DOHH2 (cell line): ENCODE results near the gene ESRRB.

Source experiments
- CTCF ChIP-seq: fragments of 200-600 bp; sonication (generic); IDR thresholded peaks from one replicate; pipeline ENCODE4 v1.5.1; 2014; ENCODE audit warnings: antibody characterized with exemption, mild to moderate bottlenecking, low read depth, low read length; ENCODE audit not compliant: poor library complexity, severe bottlenecking
- EZH2phosphoT487 ChIP-seq: fragments of 200-600 bp; sonication (generic); IDR thresholded peaks from 2 replicates; pipeline ENCODE4 v1.6.1; 2017; ENCODE audit warnings: borderline replicate concordance, mild to moderate bottlenecking, antibody characterized with exemption, low read length, moderate library complexity, mixed read lengths

DNA sequence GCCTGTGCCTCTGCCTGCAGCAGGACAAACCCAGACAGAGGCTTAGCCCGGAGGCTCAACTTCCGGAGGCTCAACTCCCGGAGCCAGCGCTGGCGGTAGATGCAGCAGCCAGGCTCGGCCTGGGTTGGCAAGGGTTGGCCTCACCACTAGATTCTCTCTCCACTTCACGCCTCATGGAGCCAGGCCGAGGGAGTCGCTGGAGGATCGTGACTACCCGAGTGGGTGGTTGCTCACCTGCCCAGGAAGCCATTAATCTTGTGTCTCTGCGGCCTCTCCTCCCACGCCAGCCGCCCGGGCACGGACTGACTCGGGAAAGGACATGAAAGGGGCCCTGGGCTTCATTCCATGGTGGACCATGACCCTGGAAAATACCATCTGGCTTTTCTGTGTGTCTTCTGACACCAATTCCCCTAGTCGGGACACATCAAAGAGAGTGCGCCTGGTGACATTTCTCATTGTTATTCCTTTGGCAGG lies 20.8 kb downstream of the ESRRB start:
- TF ChIP-seq CTCF (no peak), EZH2phosphoT487 (no peak)
